ENCODE results near the gene CXCL3.
"Not testable (repeated sequence)": the region's sequence is repeated elsewhere in the genome, so short reads cannot be mapped to it uniquely, and the experiment has no call there.

CXCL3 gene

DNA sequence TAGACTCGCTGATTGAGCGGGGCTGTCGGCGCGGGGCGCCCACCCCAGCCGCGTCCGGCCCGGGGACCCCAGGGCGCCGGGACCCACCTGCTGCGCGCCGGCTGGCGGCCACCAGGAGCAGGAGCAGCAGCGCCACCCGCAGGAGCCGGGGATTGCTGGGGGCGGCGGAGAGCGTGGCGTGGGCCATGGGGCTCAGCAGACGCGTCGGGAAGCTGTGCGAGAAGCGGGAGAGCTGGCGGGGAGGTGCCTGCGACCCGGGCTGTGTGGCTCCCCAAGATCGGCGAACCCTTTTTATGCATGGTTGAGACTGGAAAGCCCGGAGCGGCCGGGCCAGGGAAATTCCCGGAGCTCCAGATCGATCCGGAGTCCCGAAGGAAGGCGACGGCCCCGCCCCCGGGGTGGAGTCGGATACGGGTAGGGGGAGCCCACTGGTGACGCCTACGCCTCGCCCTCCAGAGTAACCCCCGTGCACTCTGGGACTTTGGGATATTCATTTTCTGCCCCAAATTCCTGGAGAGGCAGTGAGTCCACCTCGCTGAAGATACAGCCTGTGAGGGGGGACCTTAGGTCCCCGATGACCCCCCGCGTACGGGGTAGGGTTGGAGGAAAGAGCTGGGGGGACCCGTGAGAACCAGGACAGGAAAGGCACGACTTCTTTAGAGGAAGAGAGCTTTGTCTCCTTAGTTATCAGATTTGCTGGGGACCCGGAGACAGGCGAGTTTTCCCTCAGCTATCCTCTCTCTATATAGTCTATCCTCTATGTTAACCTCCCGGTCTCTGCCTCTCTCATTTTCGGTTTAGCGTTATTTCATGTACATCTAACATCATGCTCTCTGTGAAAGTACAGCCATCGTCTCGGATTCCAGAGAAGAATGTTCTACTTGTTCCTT, at the start of gene CXCL3:
Gene CXCL3, minus strand, starts transcription at position 265 of the 890 bp plus-strand sequence. Its CDS starts 78 bp downstream, at position 187.
- H3K4me1 Mint-ChIP-seq (ENCODE audit: low read depth): peaks cover 4% of the 10 kb centered on the region
- DNase-seq (ENCODE audit: low spot score): no peak
- peak within 1 kb of the TSS; percentile 81 for H3K4me3 Mint-ChIP-seq
- peaks cover 54% of the 10 kb centered on the region for H3K27me3 Mint-ChIP-seq (ENCODE audit: low read depth)
- no peaks in the 10 kb centered on the region for H3K9me3 Mint-ChIP-seq
- H3K27ac Mint-ChIP-seq: no peak within 1 kb of the TSS
- no peaks in the 10 kb centered on the region for H3K36me3 Mint-ChIP-seq (ENCODE audit: low read depth)

DNA sequence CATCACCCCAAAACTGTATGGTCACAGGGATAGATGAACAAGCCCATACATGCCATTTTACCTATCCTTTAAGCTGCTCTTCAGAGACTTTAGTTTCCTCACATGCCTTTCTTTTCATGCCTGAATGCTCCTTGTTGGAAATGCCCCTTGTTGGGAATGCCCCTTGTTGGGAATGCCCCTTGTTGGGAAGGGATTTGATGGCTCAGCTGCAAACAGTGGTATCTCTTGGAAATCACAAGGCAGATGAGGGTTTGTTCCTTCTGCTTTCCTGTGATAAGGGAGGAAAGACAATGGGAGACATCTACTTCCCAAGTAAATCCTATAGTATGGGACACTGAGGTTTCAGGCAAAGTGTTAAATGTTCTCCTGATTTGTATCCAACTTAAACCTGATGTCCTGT, 49.0 kb upstream of the CXCL3 start:
- H3K27ac Mint-ChIP-seq: no peak overlapping the region
- H3K4me3 Mint-ChIP-seq: no peak overlapping the region
- no peaks in the 10 kb centered on the region for H3K9me3 Mint-ChIP-seq
- no peaks in the 10 kb centered on the region for H3K27me3 Mint-ChIP-seq (ENCODE audit: low read depth)
- no peaks in the 10 kb centered on the region for H3K36me3 Mint-ChIP-seq (ENCODE audit: low read depth)
- no peaks in the 10 kb centered on the region for H3K4me1 Mint-ChIP-seq (ENCODE audit: low read depth)
- DNase-seq (ENCODE audit: low spot score): no peak

DNA sequence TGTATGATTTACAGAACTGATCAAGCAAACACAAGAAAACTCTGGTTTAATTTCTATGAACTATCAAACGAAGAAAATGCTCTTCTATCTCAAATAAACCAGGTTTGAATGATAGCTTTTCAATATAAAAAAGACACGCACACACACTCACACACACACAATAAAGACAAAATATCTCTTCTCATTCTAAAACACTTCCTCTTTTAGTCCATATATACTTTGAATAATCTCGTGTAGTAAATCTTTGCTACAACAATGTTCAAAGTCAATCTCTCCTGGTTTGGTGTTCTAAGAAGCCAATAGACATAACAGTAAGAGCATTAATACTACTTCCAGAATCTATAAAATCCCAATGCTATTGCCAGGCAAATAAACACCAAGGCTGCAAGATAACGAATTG, 47.2 kb upstream of the CXCL3 start:
- Mint-ChIP-seq H3K4me1 (ENCODE audit: low read depth) (no peaks in the 10 kb centered on the region), H3K27me3 (ENCODE audit: low read depth) (no peaks in the 10 kb centered on the region), H3K27ac (no peak overlapping the region), H3K4me3 (no peak overlapping the region), H3K9me3 (no peaks in the 10 kb centered on the region), H3K36me3 (ENCODE audit: low read depth) (no peaks in the 10 kb centered on the region)
- DNase-seq (ENCODE audit: low spot score): no peak

GRCh38 chr4:74084984-74085383, 46.5 kb upstream of the CXCL3 start:
- no peaks in the 10 kb centered on the region for H3K27me3 Mint-ChIP-seq (ENCODE audit: low read depth)
- H3K9me3 Mint-ChIP-seq: no peaks in the 10 kb centered on the region
- no peak overlapping the region for H3K4me3 Mint-ChIP-seq
- no peak for DNase-seq (ENCODE audit: low spot score)
- no peaks in the 10 kb centered on the region for H3K36me3 Mint-ChIP-seq (ENCODE audit: low read depth)
- no peaks in the 10 kb centered on the region for H3K4me1 Mint-ChIP-seq (ENCODE audit: low read depth)
- no peak overlapping the region for H3K27ac Mint-ChIP-seq

GRCh38 chr4:74083546-74083945, 45.1 kb upstream of the CXCL3 start:
- H3K36me3 Mint-ChIP-seq (ENCODE audit: low read depth): no peaks in the 10 kb centered on the region
- H3K27ac Mint-ChIP-seq: no peak overlapping the region
- H3K4me1 Mint-ChIP-seq (ENCODE audit: low read depth): no peaks in the 10 kb centered on the region
- no peaks in the 10 kb centered on the region for H3K9me3 Mint-ChIP-seq
- DNase-seq (ENCODE audit: low spot score): no peak
- no peaks in the 10 kb centered on the region for H3K27me3 Mint-ChIP-seq (ENCODE audit: low read depth)
- H3K4me3 Mint-ChIP-seq: no peak overlapping the region

GRCh38 chr4:74081035-74081434, 42.5 kb upstream of the CXCL3 start:
- Mint-ChIP-seq H3K36me3 (ENCODE audit: low read depth) (no peaks in the 10 kb centered on the region), H3K4me3 (no peak overlapping the region), H3K9me3 (no peaks in the 10 kb centered on the region), H3K27me3 (ENCODE audit: low read depth) (no peaks in the 10 kb centered on the region), H3K4me1 (ENCODE audit: low read depth) (no peaks in the 10 kb centered on the region), H3K27ac (no peak overlapping the region)
- DNase-seq (ENCODE audit: low spot score): no peak

GRCh38 chr4:74080351-74080750, 41.9 kb upstream of the CXCL3 start:
- H3K27me3 Mint-ChIP-seq (ENCODE audit: low read depth); H3K4me3 Mint-ChIP-seq; H3K4me1 Mint-ChIP-seq (ENCODE audit: low read depth); H3K9me3 Mint-ChIP-seq; H3K36me3 Mint-ChIP-seq (ENCODE audit: low read depth); H3K27ac Mint-ChIP-seq; DNase-seq (ENCODE audit: low spot score): not testable (repeated sequence)

GRCh38 chr4:74079024-74079423, 40.5 kb upstream of the CXCL3 start:
- DNase-seq (ENCODE audit: low spot score); H3K9me3 Mint-ChIP-seq; H3K4me1 Mint-ChIP-seq (ENCODE audit: low read depth); H3K4me3 Mint-ChIP-seq; H3K27ac Mint-ChIP-seq; H3K27me3 Mint-ChIP-seq (ENCODE audit: low read depth); H3K36me3 Mint-ChIP-seq (ENCODE audit: low read depth): not testable (repeated sequence)

GRCh38 chr4:74073358-74073757, 34.9 kb upstream of the CXCL3 start:
- no peak overlapping the region for H3K4me3 Mint-ChIP-seq
- no peaks in the 10 kb centered on the region for H3K27me3 Mint-ChIP-seq (ENCODE audit: low read depth)
- no peaks in the 10 kb centered on the region for H3K9me3 Mint-ChIP-seq
- no peaks in the 10 kb centered on the region for H3K4me1 Mint-ChIP-seq (ENCODE audit: low read depth)
- no peaks in the 10 kb centered on the region for H3K36me3 Mint-ChIP-seq (ENCODE audit: low read depth)
- H3K27ac Mint-ChIP-seq: no peak overlapping the region
- DNase-seq (ENCODE audit: low spot score): no peak

GRCh38 chr4:74072739-74073138, 34.2 kb upstream of the CXCL3 start:
- Mint-ChIP-seq H3K9me3 (no peaks in the 10 kb centered on the region), H3K27me3 (ENCODE audit: low read depth) (no peaks in the 10 kb centered on the region), H3K4me3 (no peak overlapping the region), H3K4me1 (ENCODE audit: low read depth) (no peaks in the 10 kb centered on the region), H3K36me3 (ENCODE audit: low read depth) (no peaks in the 10 kb centered on the region), H3K27ac (no peak overlapping the region)
- no peak for DNase-seq (ENCODE audit: low spot score)

DNA sequence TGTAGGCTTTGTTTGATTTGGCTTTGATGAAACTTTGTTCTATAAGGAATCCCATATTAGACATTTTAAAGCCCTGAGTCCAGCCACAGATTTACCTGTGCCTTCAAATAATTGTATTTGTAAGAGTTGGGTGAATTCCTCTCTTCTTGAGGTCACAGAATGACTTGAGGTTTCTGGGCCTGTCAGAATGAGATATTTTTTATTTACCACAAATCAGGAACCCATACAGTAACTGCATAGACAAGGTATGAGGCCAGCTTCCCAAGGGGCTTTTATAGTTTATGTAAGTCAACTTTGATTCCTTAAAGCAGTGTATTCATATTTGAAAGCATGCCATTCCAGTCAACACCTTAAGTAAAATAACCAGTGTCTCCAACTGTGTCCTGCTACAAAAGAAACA, 29.1 kb upstream of the CXCL3 start:
- Mint-ChIP-seq H3K9me3 (no peaks in the 10 kb centered on the region), H3K4me1 (ENCODE audit: low read depth) (no peaks in the 10 kb centered on the region), H3K27me3 (ENCODE audit: low read depth) (no peaks in the 10 kb centered on the region)

GRCh38 chr4:74066232-74066631, 27.7 kb upstream of the CXCL3 start:
- Mint-ChIP-seq H3K27ac (no peak overlapping the region), H3K36me3 (ENCODE audit: low read depth) (no peaks in the 10 kb centered on the region), H3K27me3 (ENCODE audit: low read depth) (no peaks in the 10 kb centered on the region), H3K4me1 (ENCODE audit: low read depth) (no peaks in the 10 kb centered on the region), H3K4me3 (no peak overlapping the region), H3K9me3 (no peaks in the 10 kb centered on the region)
- no peak for DNase-seq (ENCODE audit: low spot score)

More for the DNA sequence above, 29.1 kb upstream of the CXCL3 start:
- no peak overlapping the region for H3K27ac Mint-ChIP-seq
- no peak overlapping the region for H3K4me3 Mint-ChIP-seq
- H3K36me3 Mint-ChIP-seq (ENCODE audit: low read depth): no peaks in the 10 kb centered on the region
- DNase-seq (ENCODE audit: low spot score): no peak

DNA sequence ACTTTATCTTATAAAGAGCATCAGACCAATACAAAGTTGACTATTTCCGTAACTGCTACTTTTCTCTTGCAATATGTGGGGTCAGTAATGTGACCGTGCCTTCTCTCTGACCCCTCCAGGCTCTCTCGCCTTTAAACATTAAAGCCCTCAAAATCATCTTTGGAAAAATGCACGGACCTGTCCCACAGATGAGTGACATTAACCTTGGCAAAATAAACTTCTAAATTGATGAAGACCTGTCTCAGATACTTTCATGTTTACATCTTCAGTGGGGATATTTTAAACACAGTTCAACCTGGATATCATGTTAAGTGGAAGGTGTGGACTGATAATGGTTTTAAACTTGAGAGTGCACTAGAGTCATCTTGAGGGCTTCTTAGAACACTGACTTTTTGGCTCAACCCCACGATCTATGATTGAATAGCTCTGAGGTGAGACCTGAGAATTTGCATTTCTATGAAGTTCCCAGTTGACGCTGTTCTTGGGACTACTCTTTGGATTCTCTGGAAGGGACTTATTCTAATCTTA, 26.7 kb upstream of the CXCL3 start:
- Mint-ChIP-seq H3K9me3 (no peaks in the 10 kb centered on the region), H3K4me3 (no peak overlapping the region), H3K27me3 (ENCODE audit: low read depth) (no peaks in the 10 kb centered on the region), H3K4me1 (ENCODE audit: low read depth) (no peaks in the 10 kb centered on the region), H3K36me3 (ENCODE audit: low read depth) (no peaks in the 10 kb centered on the region), H3K27ac (no peak overlapping the region)
- DNase-seq (ENCODE audit: low spot score): no peak

- Mint-ChIP-seq H3K27ac (no peak overlapping the region), H3K27me3 (ENCODE audit: low read depth) (no peaks in the 10 kb centered on the region), H3K9me3 (no peaks in the 10 kb centered on the region), H3K36me3 (ENCODE audit: low read depth) (no peaks in the 10 kb centered on the region), H3K4me3 (no peak overlapping the region), H3K4me1 (ENCODE audit: low read depth) (no peaks in the 10 kb centered on the region)
- DNase-seq (ENCODE audit: low spot score): no peak
Measured at GRCh38 chr4:74063859-74064258, 25.4 kb upstream of the CXCL3 start.

DNA sequence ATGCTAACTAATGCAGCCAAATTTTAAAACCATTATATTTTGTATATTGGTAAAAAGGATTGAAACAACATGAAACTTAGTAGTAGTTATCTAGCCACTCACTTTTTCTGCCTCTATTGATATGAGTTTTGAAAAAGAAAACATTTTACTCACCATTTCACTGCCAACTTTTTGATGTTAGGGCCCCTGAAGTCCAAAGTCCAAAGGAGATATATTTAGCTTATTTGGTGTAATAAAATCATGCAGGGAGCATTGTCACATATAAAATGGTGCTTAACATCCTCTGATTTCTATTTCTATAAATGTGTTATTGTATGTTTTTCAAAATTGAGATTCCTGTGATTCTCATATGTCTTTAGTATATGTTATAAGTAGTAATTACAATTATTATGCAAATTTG, 24.5 kb upstream of the CXCL3 start:
- Mint-ChIP-seq H3K36me3 (ENCODE audit: low read depth) (no peaks in the 10 kb centered on the region), H3K9me3 (no peaks in the 10 kb centered on the region), H3K27me3 (ENCODE audit: low read depth) (no peaks in the 10 kb centered on the region), H3K27ac (no peak overlapping the region), H3K4me1 (ENCODE audit: low read depth) (no peaks in the 10 kb centered on the region), H3K4me3 (no peak overlapping the region)
- no peak for DNase-seq (ENCODE audit: low spot score)

Measured in T-helper 2 cell treated with Interferon-gamma antibody and Interleukin-4, amounts not matched to agents 5 μg/mL and 100 μg/mL, for 36 hours (primary cell).